HG03139 (cell line): ENCODE data around the gene WDFY3.
"Not testable (repeated sequence)": the region's sequence is repeated elsewhere in the genome, so short reads cannot be mapped to it uniquely, and the experiment has no call there.

ENCODE experiments used
- ATAC-seq: cut with Tn5 transposase; IDR thresholded peaks from one replicate; pipeline ENCODE4 v1.9.1; 2021; ENCODE audit not compliant: unreplicated experiment

WDFY3 gene

DNA sequence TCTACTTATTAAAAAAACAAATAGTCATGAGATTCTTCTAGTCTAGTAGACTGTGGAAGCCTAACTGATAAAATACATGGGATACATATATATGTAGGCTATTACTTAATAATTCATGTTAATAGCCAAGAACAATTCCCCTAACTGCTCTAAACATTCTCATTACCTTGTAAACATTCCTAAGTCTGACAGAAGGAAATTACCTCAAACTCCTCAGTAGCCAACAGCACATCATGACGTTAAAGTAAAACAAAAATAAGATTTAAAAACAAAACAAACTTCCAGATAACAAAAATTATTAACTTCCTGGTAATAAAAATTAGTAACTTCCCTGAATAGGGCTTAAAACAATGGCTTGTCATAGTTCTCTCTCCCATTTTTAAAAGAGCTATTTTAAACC lies 109.2 kb downstream of the WDFY3 start:
- no peak for ATAC-seq

DNA sequence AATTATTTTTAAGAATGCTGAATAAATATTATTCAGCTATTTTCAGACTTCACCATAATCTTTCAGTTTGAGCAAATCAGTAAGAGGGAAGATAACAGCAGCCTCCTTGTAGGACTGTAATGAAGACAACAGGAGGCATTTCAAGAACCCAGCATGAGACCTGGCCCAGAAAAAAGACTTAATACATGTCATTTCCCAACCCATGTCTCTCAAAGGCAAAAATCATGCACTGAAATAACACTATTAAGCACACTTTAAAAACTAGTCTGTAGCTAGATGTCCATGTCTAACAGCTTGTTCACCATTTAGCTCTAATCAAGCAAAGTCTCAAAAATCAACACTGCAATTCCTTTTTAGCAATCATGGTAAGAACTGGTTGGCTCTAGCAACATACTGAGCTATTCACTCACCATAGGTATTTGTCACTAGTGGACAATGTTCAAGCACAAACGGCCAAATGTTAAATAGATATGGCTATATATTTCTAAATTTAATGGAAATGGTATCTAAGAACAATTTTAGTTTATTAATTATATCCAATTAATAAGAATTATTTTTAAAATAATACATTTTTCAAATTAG lies 109.9 kb downstream of the WDFY3 start:
- ATAC-seq, result no peak

DNA sequence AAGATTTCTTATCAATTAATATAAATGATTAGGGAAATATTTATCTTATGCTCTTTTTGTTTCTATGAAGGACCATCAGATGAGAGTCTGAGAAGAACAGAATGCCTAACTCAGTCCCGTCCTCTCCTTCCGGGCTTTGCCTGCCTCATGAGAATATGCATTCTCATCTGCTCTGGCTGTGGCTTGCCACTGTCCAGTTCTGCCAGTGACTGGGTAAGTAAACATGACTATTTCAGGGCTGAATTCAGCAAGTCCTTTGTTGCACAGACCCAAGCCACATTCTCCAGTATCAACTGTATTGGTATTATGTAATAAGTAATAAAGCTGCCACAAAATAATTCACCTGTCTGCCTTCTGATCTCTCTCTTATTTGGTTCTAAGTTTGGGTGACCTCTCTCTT lies 110.7 kb downstream of the WDFY3 start:
- ATAC-seq, result no peak

DNA sequence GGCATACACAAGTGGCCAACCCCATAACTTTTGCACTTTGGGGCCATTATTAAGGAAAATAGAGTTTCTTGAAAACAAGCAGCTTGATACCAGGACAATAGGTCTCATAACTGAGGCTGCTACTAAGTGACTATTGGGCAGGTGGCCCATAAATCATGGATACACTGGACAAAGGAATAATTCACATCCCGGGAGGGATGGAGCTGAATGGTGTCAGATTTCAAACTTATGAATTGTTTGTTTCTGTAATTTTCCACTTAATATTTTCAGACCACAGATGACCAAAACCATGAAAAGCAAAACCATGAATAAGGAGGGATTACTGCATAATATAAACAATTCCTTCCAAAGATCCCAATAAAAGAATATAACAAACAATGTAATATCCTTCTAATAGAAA lies 114.4 kb downstream of the WDFY3 start:
- ATAC-seq, result no peak

DNA sequence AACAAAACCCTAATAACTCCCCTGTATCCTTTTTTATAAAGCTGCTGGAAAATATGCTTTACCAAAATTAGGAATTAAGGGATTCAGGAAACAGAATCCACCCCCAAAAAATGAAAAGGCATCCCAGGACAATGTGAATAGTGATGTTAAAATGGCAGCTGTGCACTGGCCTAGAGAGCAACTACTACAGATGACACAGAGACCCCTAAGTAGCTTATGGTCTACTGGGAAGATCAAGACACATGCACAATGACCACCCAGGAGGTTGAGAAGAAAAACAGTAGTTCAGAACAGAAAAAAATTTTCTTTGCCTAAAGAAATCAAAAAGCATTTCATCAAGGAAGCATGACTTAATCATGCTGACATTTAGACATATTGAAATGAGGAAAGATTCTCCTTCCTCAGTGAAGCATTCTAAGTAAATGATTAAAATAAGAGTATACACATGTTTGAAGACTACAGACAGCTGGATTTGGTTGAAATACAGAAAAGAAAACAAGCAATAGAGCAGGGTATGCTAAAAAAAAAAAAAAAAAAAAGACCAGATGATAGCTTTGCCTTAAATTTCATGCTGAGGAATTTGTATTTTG lies 117.3 kb downstream of the WDFY3 start:
- ATAC-seq, result no peak

DNA sequence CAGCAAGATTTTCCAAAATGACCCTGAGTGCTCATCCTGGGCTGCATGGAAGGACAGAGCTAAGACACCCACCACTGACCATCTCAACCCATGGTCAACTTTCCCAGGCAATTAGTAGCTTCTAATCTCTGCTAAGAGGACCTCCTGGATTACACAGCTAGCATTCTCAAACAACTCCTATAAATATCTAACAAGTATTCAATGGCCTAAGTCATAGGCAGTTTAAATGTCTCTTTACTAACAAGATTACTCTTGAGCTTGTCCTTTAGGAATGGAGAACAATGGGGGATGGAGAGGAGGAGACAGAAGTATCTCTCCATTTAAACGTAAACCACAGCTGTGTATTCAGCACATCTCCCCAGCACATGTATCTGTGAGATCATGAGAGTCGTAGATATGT lies 118.1 kb downstream of the WDFY3 start:
- no peak for ATAC-seq

DNA sequence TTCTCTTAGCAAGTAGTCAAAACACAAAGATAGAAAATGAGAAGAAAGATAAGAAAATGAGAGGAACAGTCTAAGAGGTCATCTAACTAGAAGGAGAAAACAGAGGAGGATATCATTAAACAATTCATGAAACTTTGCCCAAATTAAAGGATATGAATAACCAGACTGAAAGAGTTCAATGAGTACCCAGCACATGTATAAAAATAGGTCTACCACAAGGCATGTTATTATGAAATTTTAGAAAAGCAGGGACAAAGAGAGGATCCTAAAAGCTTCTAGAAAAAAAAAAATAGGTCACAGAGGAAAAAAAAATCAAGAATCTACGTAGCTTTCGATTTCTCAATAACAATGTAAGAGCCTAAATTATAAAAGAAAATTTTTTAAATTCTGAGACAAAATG lies 118.5 kb downstream of the WDFY3 start:
- no peak for ATAC-seq

DNA sequence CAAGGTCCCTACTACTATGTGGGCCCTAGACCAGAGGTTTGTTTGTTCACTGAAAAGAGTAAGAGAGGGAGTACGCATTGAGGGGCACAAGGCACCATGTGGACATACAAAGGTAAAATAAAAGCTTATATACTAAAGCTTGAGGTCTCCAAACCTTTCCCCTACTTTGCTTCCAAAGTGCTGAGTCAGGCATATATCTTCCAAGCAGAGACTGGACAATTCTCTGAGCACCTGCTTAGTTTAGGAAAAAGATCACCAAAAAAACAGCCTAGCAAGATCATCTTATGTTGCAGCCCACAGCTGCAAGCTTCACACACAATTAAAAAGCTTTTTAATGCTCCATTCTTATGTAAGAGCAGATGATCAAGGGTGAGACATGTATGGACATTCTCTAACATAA lies 119.5 kb downstream of the WDFY3 start:
- no peak for ATAC-seq

DNA sequence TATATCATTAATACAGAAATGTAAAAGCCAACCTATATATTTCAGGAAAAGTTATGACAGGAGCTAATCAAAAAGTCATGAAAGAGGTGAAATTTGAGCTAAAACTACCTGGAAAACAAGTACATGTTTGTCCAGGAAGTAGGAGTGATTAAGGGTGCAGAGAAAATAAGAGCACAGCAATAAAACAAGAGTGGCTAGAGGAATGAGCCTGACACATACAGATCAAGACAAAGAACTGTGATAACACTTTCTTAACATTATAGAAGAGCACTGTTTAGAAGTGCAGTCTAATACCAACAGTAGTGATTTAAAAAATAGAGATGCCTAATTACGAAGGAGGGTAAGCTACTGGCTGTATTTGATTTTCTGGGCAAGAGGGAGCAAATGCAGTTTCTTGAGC lies 125.1 kb downstream of the WDFY3 start:
- ATAC-seq, result no peak

DNA sequence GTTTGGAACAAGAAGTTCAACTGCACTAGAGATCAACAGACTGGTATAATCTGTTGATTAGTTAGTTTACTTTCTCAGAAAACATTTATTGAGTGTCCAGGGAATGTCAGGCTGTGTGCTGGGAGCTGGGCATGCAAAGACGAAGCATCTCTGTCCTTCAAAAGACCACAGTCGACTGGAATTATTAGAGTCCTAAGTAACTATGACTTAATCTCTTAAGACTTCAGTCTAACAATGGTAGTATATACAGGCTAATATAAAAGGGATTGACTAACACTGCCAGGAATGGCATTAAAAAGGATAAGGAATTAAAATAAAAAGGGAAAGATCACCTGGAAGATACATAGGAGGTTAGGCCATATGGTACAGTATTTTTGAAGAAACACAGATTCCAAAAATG lies 128.7 kb downstream of the WDFY3 start:
- no peak for ATAC-seq

DNA sequence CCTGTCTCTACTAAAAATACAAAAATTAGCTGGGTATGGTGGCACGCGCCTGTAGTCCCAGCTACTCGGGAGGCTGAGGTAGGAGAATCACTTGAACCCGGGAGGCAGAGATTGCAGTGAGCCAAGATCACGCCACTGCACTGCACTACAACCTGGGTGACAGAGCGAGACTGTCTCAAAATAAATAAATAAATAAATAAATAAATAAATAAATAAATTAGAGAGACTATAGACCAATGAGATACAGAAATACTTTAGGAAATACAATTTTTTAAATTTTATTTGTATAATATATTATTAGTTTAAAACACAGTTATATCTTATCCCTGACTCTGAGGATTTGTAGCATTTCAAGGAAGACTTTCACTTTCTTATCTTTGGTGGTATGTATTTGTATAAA lies 136.9 kb downstream of the WDFY3 start:
- not testable (repeated sequence) for ATAC-seq

DNA sequence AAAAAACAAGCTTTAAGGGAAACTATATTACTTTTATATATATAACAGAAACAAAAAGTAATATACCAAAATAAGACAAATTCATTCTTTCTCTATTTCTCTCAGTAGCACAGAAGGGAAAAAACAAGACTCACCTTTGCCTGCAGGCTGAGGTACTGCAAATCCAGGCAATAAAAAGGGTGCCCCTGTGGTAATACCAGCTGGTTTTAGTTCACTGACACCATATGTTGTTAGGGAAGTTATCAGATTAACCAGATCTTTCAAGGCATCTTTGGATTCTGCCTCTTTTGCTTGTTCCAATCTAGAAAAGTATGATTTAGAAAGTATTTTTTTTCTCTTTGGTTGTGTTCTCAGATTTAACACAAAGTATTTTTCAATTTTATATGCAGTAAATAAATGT lies 139.8 kb downstream of the WDFY3 start:
- no peak for ATAC-seq

DNA sequence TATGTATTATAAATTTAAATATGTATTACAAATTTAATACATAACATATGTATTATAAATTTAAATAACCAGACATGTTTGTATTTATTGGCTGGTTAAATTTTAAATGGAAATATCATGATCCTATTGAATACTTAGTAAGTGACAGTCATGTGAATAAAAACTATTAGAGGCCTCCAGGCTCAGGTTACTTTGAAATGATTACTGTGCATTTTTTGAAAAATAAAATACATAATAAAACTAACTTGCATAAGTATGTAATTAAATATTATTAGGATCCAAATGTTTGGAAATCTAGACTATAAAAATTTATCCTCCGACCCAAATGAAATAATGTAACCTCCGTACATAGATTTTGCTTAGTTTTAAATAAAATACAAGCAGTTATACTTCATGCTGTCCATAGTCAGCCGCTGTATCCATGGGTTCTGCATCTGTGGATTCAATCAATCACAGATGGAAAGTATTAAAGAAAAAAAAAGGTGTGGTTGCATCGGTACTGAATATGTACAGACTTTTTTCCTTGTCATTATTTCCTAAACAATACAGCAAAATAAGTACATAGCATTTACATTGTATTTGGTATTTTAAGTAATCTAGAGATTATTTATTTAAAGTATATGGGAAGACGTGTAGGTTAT lies 140.7 kb downstream of the WDFY3 start:
- no peak for ATAC-seq

DNA sequence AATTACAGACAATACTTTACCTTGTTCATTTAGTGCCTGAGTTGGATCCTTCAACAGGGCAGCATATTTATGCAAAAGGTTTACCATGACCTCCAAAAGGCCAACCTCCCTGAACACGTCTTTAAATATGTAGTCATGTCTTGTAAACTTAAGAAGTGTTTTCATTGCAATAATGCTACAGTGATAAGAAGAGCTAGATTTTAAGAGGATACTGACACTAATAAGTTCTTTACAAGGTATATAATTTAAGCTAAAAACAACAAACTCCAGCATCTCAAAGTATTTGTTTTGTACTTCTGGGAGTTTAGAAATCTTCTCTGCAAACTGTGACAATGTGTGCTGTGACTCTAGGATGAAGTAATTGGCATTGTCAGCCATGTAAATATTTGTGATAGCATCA lies 145.4 kb downstream of the WDFY3 start:
- no peak for ATAC-seq

DNA sequence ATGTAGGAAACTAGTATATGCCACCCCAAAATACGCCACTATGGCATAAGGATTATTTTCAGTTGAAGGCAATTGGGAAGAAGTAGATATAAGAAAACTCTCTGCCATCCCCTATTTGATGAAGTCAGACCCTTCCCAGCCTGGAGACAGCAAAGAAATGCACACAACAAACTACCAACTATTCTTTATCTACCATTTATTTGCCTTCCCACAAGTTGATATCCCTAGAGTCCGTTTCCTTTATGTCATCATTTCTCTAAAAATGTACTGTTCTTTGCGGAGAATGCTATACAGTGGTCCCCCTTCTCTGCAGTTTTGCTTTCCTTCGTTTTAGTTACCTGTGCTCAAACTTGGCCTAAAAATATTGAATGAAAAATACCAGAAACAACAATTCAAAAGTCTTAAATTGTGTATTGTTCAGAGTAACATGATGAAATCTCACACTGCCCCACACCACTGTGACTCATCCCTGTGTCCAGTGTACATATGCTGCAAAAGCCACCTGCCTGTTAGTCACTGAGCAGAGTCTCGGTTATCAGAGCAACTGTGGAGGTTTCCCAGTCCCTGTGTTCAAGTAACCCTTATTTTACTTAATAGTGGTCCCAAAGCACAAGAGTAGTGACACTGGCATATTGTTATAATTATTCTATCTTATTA lies 152.3 kb downstream of the WDFY3 start:
- no peak for ATAC-seq

DNA sequence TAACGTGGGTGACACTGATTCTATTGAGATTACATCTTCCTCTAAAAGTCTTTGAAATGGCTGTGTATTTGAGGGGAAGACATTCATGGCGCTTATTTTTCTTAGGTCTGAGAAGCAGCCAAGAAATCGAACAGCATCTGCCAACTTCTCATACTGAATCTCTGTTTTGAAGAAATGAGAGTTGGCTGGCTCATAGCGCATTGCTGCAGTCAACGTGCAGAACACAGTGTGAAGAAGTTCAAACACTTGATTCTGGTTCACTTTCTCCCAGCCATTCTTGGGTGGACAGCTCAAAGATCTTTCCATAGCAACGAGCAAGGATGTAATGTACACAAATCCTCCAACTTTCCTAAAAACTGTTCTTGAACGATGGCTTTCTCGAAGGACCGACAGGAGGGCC lies 156.5 kb downstream of the WDFY3 start:
- ATAC-seq, result no peak

DNA sequence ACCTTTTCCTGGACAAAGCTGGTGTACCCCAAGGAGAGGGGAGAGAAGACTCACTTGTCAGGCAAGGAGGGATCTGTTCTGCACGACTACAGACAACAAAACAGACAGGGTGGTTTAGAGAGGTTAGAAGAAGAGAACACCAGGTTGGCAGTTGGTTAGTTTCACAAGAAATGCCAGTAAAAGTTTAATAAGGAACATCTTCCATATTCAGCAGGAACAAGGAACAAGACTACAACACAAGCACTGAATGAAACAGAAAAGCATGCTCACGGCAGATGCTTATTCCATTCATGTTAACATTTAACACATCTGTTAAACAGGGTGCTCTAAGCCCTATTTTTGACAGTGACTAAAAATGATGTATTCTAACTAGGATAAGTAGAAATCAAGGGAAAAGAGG lies 158.2 kb downstream of the WDFY3 start:
- no peak for ATAC-seq

DNA sequence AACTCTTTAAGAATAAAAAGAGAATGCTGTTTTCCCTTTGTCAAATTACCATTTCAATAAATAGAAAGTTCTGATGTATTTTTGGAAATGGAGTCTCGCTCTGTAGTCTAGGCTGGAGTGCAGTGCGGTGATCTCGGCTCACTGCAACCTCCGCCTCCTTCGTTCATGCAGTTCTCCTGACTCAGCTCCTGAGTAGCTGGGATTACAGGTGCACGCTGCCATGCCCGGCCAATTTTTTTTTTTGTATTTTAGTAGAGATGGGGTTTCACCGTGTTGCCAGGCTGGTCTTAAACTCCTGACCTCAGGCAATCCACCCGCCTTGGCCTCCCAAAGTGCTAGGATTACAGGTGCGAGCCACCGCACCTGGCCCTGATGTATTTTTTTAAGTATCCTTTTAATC lies 159.9 kb downstream of the WDFY3 start:
- ATAC-seq, result not testable (repeated sequence)

DNA sequence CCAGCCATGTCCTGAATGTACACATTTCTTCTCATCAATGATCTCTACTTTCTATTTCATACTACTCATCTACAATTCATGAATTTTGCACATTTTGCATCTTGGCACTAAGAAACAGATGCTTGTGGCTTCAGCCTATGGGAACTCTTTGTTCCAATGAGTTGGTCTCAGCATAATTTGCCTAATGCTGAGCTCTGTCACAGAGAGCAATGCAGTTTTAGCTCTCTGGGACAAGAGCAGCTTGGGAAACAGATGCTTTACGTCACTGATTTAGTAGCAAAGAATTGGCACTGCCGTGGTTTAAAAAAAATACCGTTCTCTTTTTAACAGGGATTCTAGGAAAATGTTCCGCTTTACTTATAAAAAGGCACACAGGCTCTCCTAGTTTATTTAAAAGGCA lies 162.4 kb downstream of the WDFY3 start:
- no peak for ATAC-seq

DNA sequence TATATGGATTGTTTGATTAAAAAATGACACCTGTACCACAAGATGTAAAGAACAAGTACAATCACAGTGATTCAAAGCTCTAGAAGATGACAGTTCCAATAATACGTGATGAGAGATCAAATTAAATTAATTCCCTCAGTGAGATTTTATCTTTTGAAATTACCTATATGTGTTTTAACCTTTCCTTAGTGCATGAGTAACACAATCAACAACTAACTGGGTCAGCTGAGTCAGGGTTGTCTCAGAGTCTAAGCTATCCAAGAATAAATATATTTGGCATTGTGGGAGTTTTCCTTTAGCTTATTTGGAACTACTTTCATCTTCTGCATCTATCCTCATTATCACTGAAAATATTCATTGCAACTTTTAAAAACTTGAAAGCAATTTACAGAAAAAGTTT lies 162.8 kb downstream of the WDFY3 start:
- ATAC-seq, result no peak

DNA sequence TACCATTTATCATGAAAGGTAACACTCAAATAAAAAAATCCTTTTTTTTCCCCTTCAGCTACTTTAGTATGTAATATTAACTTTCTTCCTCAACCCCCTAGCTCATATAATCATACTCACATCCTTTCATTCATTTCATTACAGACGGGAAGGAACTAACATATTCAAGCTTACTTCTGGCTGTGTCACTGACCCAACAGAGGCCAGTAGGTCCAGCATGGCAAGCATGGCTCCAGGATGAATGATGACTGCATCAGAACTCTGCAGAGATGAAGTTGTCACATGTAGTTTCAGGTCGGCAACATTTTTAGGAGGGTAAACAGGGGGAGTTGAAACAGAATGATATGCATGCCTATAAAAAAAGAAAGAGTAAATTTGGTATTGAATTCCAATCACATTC lies 163.4 kb downstream of the WDFY3 start:
- ATAC-seq, result no peak

DNA sequence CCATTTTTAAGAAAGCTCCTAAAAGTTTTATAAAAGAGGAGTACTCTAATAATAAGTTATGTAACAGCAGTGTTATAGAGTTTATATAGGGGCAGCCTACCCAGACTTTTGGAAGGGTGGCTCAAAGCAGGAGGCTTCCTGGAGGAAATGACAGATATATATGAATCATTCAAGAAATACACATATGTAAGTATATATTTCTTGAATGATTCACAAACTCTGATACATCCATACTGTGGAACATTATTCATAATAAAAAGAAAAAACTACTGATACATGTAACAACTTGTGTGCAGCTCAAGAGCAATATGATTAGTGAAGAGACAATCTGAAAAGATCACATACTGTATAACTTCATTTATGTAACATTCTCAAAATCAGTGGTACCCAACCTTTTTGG lies 166.2 kb downstream of the WDFY3 start:
- ATAC-seq, result no peak
